ENCODE measurements around the gene C10orf105.

GRCh38 chr10:71762324-71762723 lies 42.7 kb upstream of the C10orf105 start:
- TF ChIP-seq EZH2 (IDR thresholded peaks at IDR 0.05) (no peak), POLR2AphosphoS5 (IDR thresholded peaks at IDR 0.05; ENCODE audit: borderline replicate concordance, low read depth, low read length) (no peak), FOXP2 (optimal IDR thresholded peaks at IDR 0.05; ENCODE audit: control extremely low read depth, extremely low read length, insufficient read depth) (no peak)

Measured in SK-N-MC (cell line).